ENCODE measurements around the gene BTNL3.
"Not testable (repeated sequence)": the region's sequence is repeated elsewhere in the genome, so short reads cannot be mapped to it uniquely, and the experiment has no call there.

The BTNL3 gene

DNA sequence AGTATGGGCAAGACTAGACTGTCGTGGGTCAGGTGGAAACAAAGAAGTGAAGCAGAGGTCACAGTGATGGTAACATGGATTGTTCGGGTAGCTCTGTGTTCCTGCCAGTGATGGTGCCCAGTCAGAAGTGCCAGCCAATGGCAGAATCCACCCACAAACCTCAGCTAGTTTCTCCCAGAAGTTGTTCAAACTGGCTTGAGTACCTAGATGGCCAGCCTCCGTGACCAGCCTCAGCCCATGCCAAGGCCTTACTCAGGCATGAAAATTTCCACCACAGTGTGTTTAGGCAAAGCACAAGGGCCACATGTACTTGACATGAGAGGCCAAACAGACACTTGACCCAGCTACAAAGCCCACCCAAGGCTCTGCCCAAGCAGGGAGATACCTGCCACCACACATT is 32.0 kb downstream of the BTNL3 start:
- DNase-seq (ENCODE audit: low read depth in 2 of 2) = no peak

DNA sequence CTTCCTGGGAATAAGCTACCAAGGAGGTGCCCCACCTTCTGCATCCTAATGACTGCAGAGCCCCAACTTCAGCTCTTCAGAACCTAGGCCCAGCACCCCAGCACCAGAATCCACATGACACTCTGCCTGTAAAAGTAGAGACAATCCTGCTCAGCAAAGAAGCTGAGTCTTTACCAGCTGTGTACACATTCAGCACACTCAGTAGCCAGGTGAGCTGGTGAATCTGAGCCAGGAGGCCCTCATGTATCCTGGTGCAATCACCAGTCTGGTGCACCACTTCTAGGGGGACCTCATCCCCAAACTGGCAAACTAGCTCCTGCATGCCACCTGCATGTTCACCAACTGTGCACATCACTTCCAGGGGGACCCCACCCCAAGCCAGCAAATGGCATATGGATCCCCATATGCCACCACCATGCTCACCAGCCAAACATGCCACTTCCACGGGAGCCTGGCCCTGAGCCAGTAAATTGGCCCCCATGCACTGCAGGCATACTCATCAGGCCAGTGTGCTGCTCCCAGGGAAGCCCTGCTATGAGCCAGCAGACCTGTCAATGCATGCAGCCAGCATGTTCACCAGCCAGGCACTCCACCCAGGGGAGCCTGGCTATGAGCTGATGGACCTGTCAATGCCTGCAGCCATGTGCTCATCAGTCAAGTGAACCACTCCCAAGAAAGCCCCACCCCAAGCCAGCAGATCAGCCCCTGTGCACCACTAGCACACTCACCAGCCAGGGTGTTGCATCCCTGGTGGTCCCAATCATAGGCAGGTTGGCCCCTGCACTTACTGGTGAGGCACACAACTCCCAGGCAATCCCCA is 35.8 kb downstream of the BTNL3 start:
- no peak for DNase-seq (ENCODE audit: low read depth in 2 of 2)

DNA sequence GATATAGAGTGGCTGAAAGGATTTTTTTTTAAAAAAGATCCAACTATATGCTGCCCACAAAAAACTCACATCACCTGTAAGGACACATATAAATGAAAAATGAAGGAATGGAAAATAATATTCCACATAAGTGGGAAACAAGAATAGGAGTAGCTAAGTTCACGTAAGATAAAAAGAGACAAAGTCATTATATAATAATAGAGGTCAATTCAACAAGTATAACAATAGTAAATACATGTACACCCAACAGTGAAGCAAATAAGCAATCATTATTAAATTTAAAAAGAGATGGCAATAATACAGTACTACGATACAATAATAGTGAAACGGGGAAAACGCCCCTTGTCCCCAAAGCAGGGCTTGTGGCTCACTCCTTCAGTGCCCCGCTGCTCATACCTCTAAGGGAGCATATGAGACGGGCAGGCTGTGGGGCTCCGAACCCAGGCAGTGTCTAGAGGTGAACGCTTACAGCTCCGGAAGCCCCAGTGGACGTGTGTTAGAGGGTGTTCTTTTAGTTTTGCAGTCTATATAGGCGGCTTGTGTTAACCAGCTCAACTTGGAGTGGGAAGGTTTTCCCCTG is 38.9 kb downstream of the BTNL3 start:
- no peak for DNase-seq (ENCODE audit: low read depth in 2 of 2)

DNA sequence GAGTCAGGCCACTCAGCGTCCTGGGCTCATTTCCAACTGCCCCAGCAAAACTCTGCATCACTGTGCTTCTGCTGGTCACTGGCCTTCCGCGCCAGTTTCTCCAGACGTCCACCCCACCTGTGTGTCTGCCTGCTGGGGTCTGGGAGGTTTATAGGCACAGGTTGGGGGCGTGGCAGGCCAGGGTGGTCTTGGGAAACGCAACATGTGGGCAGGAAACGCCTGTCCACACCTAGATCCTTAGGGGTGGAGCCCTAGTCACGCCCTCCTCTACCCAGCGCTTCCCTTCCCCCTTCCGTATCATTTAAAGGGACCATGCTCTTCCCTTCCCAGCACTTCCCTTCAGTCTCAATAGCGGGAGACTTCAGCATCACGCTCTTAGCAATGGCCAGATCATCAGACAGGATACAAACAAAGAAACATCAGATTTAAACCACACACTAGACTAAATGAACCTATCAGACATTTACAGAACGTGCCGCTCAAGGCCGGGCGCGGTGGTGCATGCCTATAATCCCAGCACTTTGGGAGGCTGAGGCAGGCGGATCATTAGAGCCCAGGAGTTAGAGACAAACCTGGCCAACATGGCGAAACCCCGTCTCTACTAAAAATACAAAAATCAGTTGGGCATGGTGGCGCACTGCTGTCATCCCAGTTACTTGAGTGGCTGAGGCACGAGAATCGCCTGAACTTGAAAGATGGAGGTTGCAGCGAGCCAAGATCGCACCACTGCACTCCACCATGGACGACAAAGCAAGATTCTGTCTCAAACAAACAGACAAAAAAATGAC is 39.6 kb downstream of the BTNL3 start:
- no peak for DNase-seq (ENCODE audit: low read depth in 2 of 2)

DNA sequence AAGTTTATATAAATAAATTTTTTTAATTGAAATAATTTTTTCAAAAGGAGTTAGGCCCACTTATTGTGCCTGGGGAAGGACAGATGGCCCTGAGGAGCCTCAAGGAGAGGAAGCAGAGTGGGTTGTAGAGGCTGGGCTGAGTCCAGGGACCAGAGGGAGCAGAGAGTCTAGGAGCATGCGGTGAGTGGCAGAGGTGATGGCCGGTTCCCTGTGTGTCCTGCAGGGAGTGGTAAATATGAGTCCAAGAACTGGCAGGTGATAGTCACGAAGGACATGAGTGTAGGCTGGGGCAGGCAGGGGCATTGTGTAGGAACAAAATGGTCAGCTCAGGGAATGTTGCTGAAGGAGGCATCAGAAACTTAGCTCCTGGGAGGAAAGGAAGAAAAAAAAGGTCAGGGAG is 43.1 kb downstream of the BTNL3 start:
- DNase-seq (ENCODE audit: low read depth in 2 of 2) = no peak

DNA sequence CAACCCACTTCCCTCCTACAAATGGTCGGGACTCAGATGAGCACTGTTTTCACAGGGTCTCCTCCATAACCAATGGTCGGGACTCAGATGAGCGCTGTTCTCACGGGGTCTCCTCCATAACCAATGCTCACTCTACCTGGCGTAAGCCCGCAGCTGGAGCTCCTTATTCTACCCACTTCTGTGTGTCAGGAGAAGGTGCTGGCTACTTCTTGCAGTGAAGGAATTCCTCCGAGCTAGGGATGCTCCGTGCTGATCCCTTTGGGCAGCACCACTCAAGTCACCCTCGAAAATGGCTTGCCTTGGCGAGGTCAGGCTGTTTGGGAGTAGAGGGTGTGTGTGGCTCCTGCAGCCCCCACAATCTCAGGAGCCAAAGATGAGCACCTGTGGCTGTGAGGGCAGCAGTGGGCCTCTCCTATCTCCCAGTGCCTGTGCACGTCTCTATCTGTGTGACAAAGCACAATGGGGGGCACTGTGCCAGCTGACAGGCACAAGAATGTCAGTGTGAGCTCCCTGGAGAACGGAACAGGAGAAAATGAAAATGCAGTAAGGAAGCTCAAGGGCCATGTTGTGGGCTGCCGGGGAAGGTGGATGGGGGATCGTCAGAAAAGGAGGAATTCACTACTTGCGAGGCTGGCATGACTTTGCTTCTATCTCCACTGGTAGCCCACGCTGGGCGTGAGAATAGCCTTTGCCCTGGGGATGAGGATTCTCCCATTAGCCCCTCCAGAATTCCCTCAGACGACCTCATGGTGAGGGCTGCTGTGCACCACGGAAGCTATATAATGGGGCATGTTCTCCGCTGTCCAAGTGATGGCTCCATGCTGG is 47.6 kb downstream of the BTNL3 start:
- DNase-seq (ENCODE audit: low read depth in 2 of 2) = no peak

DNA sequence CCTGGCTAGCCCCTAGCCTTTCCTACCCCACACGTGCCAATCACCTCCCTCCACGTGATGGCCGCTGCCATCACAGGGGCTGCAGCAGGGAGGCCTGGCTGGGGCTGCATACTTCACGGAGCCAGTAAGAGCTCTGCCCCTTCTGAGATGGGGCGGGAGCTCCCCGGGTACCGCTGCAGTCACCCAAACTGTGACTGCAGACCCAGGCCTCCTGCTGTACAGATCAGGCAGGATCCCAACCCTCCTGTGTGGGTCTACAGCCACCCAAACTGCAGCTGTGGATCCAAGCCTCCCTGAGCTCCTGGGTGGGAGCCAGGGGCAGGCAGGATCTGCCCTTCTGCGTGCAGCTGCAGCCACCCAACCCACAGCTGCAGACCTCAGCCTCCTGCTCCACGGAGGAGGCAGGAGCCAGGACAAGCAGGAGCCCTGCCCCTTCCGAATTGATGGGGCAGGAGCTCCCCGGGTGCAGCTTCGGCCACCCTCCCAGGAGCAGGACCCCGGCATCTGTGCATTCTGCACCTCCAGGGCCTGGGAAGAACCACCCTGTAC is 48.2 kb downstream of the BTNL3 start:
- DNase-seq (ENCODE audit: low read depth in 2 of 2) = no peak

DNA sequence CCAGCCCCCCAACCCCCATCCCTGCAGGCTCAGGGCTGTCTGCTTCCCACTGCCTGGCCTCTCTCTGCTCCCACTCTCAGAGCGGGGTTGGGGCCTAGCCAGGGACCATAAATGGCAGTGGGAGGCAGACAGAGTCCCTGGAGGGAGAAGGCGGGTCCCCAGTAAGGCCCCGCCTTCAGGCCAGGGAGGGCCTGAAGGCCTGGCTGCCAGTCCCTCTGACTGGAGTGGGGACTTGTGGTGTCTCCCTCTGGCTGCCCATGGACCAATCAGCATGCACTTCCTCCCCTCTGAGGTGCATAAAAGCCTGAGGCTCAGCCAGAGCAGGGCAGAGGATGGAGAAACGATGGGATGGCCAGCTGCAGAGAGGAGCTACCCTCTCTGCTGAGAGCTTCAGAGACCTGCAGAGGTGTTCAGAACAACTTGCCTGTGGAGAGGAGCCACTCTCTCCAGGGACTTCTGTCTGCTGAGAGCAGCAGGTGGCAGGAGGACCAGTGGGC is 48.8 kb downstream of the BTNL3 start:
- DNase-seq (ENCODE audit: low read depth in 2 of 2) = no peak

DNA sequence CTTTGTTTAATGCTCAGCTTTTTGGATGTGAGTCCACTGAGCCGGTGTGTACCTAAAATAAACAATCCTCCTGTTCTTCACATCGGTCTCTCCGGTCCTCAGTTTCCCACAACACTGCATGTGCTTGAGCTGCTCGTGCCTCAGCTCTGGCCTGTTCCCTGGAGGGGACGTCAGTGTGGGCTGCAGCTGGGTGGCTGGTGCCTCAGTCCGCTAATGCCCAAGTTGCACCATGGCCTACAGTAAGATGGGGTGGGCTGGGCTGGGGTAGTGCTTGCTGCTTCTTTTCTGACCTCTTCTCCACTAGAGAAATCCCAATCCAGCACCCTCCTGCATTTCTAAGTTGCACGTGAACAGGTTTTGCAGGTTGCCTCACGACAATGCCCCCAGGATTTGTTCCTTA is 50.8 kb downstream of the BTNL3 start:
- no peak for DNase-seq (ENCODE audit: low read depth in 2 of 2)

DNA sequence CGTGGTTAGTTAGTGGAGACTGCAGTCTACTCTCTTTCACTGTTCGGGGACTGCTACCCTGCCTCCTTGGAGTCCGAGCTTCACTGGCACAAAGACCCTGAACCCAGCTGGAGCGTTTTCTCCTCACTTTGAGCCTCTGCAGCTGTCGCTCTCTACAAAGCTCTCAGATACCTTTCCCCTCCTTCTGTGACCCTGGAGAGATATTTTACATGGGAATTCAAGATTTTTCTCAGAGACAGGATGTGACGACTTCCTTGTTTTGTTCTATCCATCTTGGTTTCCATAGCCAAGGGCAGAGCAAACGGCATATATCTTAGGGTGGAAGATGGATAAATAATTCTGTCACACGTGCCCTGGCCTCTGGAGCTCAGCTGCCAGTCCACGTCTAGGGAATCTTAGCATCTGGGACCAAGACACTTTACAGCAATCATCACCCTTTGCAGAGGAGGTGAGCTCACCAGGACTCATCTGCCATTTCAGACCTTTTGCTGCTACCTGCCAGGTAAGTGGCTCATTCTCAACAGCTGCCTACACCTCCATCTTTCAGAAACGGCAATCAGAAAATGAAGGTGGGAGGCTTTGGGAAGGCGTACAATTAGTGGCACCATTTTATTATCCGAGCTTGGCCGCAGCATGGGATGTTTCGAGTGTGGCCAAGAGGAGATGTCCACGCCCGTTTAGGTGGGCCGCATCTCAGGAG is 51.4 kb downstream of the BTNL3 start, which contains the start of gene BTNL9:
Gene BTNL9 (plus strand): TSS at position 336 of the 700 bp plus-strand sequence. CDS start 5,224 bp downstream, outside the sequence.
- no peak for DNase-seq (ENCODE audit: low read depth in 2 of 2)

DNA sequence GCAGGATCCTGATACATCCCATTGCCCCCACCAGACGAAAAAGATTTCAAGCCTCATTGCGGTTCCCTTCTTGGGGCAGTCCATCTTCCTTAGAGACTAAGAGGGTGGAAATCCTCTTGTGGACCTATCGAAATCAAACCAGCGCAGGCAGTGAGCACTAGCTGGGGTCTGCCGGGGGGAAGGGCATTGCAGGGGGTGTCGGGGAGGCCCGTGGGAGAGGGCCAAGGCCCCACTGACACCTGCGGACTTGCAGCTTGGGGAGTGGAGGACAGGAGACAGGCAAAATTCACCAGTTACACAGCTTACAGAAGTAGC is 51.9 kb downstream of the BTNL3 start:
- no peak for DNase-seq (ENCODE audit: low read depth in 2 of 2)

DNA sequence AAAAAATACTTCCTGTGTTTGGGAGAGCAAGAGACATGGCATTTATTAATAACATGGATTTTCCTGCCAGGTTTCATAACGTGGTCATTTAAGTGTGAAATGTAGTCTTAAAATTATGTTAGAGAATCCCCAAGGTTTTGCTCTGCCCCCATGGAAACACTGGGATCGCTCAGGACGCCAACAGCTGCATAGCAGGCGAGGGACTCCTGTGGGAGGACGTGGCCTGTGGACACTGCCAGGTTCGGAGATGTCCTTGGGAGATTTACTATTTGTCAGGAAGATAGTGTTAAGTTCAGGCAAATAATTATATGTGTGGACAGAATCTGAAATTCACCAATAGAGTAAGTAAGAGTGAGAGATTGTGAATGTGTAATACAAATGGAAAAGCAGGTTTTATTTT is 52.4 kb downstream of the BTNL3 start:
- no peak for DNase-seq (ENCODE audit: low read depth in 2 of 2)

DNA sequence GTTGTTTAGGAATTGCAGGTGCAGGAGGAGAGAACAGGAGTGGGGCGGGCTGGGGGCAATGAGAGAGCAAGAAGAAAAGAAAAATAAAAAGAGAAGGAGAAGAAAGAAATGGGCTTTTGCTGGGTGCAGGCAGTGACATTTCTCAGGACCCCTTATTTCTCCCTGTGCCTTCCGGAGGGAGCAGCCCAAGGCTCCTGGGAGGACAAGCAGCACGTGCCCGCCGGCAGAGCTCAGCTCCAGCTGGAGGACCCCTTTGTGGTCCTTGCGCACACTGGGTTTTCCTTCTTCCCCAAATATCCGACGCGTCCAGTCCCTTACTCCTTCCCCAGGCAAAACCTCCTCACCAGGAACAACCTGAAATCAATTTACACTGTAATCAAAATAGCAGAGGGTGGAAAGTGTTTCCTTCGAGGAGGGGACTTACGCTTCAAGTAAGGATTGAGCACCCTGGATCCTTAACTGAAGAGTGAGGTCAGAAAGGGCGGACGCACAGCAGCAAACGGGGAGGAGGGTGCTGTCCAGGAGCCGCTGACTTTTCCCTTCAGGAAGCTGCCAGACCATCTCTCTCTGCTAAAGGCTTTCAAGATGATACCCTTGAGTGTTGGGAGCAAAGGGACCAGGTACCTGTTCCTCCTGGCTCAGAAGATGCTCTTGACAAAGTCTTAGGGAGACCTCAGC is 53.5 kb downstream of the BTNL3 start:
- no peak for DNase-seq (ENCODE audit: low read depth in 2 of 2)

DNA sequence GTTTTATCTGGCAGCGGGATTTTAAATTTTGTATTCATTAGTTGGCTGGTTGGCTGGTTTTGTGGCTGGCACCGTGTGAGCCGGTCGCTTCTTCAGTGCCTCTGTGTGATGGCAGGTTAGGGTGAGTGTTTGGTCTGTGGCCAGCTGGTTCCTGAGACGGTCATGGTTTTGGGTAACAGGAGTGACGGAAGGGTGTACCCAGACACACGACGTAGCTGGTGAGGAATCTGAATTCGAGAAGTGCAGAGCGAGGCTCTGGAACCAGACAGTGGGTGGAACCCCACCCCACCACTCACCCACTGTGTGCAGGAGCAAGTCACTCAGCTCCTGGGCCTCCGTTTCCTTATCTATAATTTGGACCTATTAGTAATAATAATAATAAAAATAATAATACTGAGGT is 54.1 kb downstream of the BTNL3 start:
- no peak for DNase-seq (ENCODE audit: low read depth in 2 of 2)

DNA sequence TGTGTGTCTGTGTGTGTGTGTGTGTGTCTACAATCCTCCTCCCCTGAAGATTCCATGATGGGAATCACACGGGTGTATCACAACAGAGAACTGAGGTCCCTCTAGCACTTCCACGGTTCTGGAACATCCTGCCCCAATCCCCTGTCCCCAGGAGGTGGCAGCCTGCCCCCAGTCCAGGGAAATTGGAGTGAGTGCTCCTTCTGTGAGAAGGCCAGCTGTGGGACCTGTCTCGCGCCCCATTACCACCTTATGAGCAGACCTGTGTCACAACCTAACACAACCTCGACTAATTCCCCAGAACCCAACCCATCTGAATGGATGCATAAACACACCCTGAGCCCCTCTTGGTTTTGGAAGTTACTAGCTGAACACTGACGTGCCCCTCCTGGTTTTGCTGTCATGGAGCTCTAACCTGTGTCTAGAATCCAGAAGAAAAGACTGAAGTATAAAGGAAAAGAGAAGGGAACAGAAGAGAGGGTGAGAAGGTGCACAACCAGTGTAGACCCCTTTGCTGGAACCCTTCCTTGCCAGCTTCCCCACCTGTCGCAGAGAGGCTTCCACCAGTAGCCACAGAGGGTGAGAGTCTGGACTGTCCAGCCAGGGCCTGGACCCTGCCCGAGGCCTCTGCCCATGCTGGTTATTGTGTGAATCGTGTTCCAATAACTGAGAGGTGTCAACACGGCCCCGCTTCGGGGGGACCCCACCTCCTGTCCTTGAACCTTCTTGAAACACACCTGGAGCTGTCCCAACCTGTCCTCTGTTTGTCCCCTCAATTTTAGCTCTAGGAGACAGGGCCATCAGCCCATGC is 54.8 kb downstream of the BTNL3 start:
- no peak for DNase-seq (ENCODE audit: low read depth in 2 of 2)

DNA sequence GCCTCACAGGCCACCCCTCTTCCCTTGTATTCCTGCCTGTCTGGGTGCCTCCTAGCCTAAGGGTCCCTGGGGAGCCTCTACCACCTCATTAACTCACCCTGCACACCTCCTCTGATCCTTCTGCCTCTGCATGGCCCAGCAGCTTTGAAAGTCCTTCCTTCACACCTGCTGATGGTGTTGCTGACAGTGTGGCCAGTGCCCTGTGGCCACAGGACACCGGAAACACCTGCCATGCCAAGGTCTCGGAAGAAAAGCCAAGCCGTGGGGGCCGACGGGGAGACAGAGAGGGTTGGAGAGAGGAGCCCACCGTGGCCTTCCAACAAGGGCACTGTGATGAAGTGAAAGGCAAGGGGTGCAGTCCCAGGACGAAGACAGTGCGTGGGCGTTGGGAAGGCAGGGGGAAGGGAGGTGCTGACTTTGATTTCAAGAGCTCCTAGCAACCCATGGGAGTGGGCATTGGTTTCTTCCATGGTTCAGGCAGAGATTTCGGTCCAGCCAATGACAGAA is 55.5 kb downstream of the BTNL3 start:
- DNase-seq (ENCODE audit: low read depth in 2 of 2) = no peak

DNA sequence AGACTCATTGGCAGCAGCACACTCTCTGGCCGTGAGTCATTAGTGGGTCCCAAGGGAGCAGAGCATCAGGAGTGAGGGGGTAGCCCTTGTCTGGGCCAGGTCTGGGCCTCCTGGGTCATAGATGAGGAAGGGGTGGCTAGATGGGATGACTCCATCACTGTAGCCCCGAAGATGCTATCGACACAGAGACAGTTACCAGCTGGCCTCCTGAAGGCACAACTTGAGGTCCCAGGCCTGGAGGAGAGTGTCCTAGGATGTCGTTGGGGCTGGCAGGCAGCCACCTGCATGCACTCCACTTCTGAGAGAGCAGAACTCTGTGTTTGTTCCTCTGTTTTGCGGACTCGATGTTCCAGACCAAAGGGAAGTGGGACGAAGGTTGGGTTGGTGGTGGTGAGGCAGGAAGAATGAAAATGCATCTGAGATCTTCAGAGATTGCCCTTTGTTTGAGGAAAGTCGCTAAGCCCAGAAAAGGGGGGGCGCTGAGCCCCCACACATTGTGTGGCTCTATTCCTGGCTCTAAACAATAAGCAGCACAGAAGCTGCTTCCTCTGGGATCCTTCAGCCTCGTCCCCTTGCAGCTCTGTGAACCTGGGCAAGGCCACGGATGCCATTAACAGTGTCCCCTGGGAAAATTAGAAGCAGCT is 56.1 kb downstream of the BTNL3 start:
- no peak for DNase-seq (ENCODE audit: low read depth in 2 of 2)

DNA sequence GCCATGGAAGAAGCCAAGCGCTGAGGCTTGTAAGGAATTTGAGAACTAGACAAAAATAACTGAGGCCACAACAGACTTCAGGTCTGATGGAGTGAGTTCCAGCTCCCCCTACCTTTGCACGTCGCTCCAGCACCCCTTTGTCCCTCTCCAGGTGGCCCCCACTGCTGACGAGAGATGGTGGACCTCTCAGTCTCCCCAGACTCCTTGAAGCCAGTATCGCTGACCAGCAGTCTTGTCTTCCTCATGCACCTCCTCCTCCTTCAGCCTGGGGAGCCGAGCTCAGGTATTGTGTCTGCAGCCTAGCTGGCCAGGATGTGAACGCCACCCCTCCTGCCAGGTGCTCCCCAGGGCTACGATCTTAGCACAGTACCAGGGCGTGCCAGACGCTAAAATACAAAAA is 56.7 kb downstream of the BTNL3 start:
- DNase-seq (ENCODE audit: low read depth in 2 of 2) = no peak

DNA sequence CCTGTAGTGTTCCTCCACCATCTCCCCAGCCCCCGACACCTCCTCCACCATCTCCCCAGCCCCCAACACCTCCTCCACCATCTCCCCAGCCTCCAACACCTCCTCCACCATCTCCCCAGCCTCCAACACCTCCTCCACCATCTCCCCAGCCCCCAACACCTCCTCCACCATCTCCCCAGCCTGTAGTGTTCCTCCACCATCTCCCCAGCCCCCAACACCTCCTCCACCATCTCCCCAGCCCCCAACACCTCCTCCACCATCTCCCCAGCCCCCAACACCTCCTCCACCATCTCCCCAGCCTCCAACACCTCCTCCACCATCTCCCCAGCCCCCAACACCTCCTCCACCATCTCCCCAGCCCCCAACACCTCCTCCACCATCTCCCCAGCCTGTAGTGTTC is 57.2 kb downstream of the BTNL3 start:
- DNase-seq (ENCODE audit: low read depth in 2 of 2) = not testable (repeated sequence)
